NCI-H774 (cell line): ENCODE data around the gene CNOT11.
A peak's percentile ranks its signal among the peaks of the same experiment; 100 is the strongest.
"Not testable (repeated sequence)": the region's sequence is repeated elsewhere in the genome, so short reads cannot be mapped to it uniquely, and the experiment has no call there.

Source experiments
- DNase-seq: peaks from one replicate; lab custom pipeline; 2025; lab: John Stamatoyannopoulos, UW

The CNOT11 gene

DNA sequence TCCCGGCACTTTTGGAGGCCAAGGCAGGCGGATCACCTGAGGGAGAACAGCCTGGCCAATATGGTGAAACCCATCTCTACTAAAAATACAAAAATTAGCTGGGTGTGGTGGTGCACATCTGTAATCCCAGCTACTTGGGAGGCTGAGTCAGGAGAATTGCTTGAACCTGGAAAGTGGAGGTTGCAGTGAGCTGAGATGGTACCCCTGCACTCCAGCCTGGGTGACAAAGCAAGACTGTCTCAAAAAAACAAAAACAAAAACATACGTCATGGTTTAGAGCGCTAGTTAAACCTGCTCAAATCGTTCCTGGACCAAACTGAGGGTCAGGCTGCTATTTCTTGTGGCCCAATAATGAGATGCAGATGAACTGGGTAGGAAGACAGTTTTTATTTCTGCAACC, 7.2 kb upstream of the CNOT11 start:
- not testable (repeated sequence) for DNase-seq

DNA sequence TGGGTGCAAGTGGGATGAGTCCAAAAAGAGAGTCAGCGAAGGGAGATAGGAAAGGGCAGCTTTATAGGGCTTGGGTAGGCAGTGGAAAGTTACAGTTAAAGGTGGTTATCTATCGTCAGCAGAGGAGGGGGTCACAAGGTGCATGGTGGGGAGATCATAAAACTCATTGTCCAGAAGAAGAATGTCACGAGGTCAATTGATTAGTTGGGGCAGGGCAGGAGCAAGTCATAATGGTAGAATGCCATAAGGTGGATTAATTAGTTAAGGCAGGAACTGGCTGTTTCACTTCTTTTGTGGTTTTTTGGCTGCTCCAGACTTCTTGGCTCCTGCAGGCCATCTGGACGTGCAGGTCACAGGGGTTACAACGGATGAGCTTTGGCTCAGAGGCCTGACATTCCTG, 3.9 kb upstream of the CNOT11 start:
- DNase-seq = not testable (repeated sequence)

- no peak for DNase-seq
Measured at GRCh38 chr2:101249826-101250225, 2.9 kb upstream of the CNOT11 start.

GRCh38 chr2:101251246-101251781, 1.4 kb upstream of the CNOT11 start:
- DNase-seq = not testable (repeated sequence)

GRCh38 chr2:101251844-101252407, 760 bp upstream of the CNOT11 start:
- DNase-seq = peak; percentile 40

- peak; percentile 56 for DNase-seq
Measured at GRCh38 chr2:101253013-101253702, 472 bp downstream of the CNOT11 start.

DNA sequence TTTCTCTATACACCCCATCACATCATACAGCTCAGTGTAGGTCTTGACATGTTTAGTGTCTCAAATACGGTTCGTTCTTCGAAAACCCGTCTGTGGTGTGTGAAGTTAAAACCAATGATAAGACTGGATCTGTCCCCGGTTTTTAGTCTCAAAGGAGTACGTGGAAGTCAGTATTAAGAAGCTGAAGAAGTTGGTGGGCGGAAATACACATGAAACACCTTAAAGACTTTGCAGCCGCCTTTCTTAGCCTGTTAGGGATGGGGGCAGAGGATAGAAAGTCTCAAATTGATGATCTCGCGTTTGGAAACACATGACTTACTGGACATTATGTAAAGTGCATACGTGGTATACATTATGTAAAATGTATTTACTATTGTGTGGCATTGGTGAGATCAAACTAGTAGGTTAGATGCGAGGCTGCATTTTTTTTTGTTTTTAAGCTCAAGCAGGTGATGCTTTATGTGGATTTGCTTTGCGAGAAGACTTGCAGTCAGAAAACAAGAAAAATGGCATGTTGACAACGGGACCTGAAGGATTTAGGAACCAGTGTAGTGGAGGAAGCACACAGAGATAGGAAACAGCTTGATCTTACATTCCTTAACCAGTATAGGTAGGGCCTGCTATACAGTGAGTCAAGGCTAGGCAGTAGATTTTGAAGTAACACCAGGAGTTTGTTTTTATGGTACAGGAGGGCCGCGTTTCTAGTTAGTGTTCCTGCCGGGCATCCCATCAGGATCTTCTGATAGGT, 1.2 kb downstream of the CNOT11 start:
- no peak for DNase-seq

DNA sequence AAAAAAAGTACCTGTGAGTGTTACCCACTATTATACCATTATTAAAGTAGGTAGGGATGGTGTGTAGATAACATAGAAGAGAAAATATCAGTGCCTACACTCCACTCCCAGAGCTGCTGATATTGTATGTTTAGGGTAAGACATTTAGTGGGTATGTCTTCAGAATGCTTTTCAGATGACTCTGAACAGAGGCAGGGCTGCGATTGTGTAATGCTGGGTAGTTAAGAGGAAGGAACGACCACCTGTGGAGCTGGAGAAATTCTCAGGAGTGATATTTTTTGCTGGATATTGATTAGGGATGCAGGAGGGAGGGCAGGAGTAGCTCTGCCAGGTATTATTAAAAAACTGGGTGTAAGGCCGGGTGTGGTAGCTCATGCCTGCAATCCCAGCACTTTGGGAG, 2.8 kb downstream of the CNOT11 start:
- no peak for DNase-seq

GRCh38 chr2:101256316-101256715, 3.6 kb downstream of the CNOT11 start:
- no peak for DNase-seq

GRCh38 chr2:101258804-101259203, 6.1 kb downstream of the CNOT11 start:
- no peak for DNase-seq

- no peak for DNase-seq
Measured at GRCh38 chr2:101262142-101262541, 9.5 kb downstream of the CNOT11 start.

DNA sequence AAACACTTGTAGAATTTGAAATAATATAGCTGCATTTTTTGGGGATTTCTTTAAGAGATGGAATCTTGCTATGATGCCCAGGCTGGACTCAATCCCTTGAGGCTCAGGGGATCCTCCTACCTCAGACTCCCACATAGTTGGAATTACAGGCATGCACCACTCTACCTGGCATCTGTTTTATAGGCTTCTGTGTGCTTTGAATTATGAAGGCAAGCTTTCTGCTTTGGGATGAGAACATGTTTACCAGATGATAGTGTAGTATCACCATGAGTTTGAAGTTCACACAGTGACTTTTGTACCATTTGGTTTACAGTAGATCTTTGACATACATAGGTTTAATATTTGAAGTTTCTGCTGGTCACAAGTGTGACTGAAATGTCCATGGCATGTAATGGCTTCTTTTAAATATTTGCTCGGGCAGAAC, 10.7 kb downstream of the CNOT11 start:
- DNase-seq = no peak

DNA sequence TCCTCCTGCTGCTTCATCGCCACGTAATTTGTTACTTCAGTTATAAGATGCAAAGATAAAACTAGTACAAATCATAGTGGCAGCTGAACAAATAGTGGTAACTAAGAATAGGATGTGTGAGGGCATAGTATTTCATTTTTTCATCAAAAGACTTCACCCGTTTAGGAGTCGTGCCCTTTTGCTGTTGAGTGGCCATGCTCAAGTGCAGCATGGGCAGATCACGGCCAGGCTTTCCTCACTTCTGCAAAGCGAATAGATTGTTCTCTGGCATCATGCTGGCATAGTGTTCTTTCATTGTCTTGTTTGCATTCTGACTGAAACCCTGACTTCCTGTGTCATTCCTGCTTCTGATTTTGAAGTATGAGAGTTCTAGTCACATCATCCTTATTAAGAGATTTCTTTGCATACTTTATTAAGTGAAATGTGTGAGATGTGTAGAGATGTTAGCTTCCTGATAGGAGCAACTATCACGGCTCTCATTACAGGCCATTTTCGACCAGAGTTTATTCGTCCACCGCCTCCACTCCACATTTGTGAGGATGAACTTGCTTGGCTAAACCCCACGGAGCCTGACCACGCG, 11.8 kb downstream of the CNOT11 start:
- DNase-seq = no peak

GRCh38 chr2:101265893-101266499, 13.3 kb downstream of the CNOT11 start:
- DNase-seq = no peak

DNA sequence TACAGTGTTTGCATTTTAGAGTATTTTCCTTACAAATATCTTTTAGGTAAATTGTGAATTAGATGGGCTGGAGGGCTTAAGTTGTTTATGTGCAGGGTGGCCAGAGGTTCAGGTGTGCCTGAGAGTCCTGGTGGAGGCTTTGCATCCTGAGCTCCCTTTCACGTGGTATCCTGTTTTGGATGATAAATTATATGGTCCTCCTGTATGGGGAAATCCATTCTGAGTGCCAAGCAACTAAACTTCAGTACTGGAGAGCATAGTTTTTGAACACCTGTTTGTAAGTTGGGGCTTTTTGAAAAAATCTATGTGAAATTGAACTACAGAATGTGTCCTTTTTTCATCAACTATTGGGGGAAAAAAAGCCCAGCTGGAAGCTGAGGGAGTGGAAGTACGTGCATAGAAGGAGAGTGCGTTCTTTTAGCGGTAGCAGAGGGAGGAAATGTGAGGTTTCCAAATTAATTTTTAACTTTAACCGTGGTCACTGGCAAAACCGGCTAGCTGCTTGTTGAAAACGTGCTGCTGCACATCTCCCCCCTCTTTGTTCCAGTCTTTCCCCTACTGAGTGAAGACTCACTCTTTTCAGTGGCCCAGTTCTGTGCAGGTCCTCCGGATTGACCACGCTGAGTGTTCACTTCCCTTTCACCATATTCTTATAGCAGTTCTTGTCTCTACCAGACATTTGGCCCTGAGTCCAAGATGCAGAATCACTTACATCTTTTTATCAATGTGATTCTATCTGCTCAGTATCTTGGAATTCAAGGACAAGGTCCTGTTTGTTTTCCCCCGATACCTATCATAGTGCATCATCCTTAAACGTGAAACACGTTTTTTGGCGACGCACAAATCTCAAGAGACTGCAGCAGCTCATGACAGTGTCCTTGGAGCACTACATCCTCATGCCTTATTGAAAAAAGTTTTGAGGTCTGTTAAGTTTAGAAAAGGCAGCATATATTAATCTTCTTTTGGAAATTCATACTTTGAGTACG, 15.3 kb downstream of the CNOT11 start:
- no peak for DNase-seq

GRCh38 chr2:101270700-101271259, 18.1 kb downstream of the CNOT11 start:
- no peak for DNase-seq

DNA sequence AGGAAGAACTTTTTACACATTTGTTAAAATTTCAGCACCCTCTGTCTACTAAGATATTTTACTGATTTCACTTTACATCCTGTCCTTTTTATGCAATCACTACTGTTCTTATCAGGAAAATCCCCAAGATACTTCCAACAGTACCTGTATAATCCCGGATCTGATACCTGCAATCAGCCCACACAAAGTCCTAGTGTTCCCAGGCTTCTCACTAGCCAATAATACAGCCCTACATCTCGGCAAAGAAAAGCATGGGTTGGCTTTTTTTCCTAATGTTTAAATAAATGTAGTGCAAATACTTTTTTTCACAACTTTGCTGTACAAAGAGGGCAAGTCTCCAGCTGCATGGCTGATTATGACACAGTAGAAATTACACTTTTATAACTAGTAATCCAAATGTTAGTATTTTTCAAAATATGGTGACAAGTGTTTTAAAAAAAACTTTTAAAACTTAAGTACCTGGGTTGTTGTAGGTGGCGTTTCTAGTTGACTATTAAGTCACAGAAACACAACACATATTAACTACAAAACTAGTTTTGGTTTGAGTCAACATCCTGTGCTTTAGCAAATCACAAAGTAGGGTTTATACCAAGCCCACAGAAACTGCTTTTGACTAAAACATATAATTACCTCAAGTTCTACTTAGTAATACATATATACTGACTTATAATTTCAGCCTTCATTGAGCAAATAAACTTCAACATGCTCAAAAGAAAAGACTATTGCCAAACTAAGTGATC, 19.5 kb downstream of the CNOT11 start:
- DNase-seq = no peak

DNA sequence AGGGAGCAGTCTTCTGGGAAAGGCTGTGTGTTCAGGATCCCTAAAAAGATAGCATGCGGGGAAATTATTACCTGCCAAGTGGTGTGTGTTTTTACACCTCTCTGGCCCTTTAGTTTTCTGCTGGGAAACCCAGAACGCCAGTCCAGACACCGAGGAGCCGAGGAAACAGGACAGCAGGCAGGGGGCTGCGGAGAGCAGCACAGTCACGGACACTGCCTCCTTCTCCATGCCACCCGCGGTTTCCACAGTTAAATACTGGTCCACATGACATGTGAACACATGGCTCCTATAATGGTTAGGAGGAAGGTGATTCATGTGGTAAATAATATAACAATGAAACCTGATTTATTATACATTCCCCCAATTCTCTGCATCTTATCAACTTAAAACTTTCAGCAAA, 20.4 kb downstream of the CNOT11 start:
- no peak for DNase-seq

DNA sequence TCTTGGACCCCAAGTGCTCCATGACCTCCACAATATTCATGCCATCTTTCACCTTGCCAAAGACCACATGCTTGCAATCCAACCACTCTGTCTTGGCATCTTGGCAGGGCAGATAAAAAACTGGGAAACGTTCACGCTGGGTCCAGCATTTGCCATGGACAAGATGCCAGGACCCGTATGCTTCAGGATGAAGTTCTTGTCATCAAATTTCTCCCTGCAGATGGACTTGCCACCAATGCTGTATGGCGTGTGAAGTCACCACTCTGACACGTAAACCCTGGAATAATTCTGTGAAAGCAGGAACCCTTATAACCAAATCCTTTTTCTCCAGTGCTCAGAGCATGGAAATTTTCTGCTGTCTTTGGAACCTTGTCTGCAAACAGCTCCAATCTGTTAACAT, 21.5 kb downstream of the CNOT11 start:
- DNase-seq = no peak

GRCh38 chr2:101277111-101277510, 24.4 kb downstream of the CNOT11 start:
- no peak for DNase-seq
